D721Med (cell line): ENCODE results near the gene RBM47.

Experiments used
- DNase-seq: peaks from one replicate; pipeline ENCODE4 v3.0.0; 2011; ENCODE audit warnings: low spot score; ENCODE audit not compliant: insufficient read length
- FAIRE-seq: peaks from 2 replicates; lab custom pipeline; 2011; peaks lifted over from hg19 to GRCh38; lab: Jason Lieb, UNC
- CTCF ChIP-seq: IDR thresholded peaks from 2 replicates; pipeline ENCODE4 v1.5.1; 2012; ENCODE audit warnings: mild to moderate bottlenecking, control low read depth; ENCODE audit not compliant: insufficient read depth; ENCODE audit errors: missing control alignments

Gene RBM47

GRCh38 chr4:40475609-40476008 lies 154.1 kb downstream of the RBM47 start:
- DNase-seq: no peak
- FAIRE-seq: peak; percentile 11
- no peak for TF ChIP-seq CTCF

- FAIRE-seq (no peak), DNase-seq (no peak)
- TF ChIP-seq CTCF: no peak
These were observed 155.9 kb downstream of the RBM47 start for GRCh38 chr4:40473578-40474388.

GRCh38 chr4:40471923-40472322 lies 157.7 kb downstream of the RBM47 start:
- TF ChIP-seq CTCF: no peak
- no peak for DNase-seq
- no peak for FAIRE-seq

GRCh38 chr4:40466789-40467188 lies 162.9 kb downstream of the RBM47 start:
- TF ChIP-seq CTCF: no peak
- DNase-seq (no peak), FAIRE-seq (no peak)

- peak; percentile 46 for FAIRE-seq
These were observed 167.3 kb downstream of the RBM47 start for GRCh38 chr4:40462326-40462725.

GRCh38 chr4:40461879-40462278 lies 167.8 kb downstream of the RBM47 start:
- TF ChIP-seq CTCF: no peak
- DNase-seq: no peak
- no peak for FAIRE-seq

More at GRCh38 chr4:40462326-40462725, 167.3 kb downstream of the RBM47 start:
- TF ChIP-seq CTCF: no peak
- no peak for DNase-seq

GRCh38 chr4:40461062-40461461 lies 168.6 kb downstream of the RBM47 start:
- TF ChIP-seq CTCF: no peak
- no peak for FAIRE-seq
- no peak for DNase-seq
